ENCODE measurements around the gene LOXHD1.

The LOXHD1 gene

DNA sequence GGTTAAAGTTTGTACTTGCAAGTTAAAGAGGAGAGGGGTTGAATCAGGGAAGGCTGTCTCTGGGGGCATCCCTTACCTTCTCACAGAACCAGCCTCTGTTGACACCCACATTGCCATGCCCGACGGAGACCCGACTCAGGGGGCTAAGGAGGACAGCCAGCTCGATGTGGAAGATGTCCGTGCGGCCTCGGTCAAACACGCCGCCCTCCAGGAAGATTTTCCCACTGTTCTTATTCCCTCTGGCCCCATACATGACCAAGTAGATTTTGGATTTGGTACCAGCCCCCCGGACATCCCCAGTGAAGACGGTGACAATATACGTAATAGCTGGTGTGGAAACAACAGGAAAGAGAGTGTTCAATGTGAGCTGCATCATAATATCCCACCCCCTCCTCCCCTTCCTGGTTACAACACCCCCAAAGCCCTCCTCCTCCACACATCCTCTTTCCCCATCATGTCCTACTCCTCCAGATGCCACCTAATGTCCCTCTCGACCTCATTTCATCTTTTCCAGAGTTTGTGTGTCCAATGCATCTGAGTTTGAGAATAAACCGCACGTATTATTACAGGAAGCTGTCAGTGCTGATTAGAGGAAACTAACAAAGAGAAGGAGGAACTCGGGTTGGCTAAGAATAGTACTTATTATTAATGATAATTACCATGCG is 55.7 kb downstream of the LOXHD1 start:
- ATAC-seq (ENCODE audit: insufficient read depth, low read depth) (no peak), DNase-seq (no peak)
- H2AFZ ChIP-seq (ENCODE audit: low read depth, low read length), result no peak overlapping the region
- no peaks in the 10 kb centered on the region for H3K79me2 ChIP-seq (ENCODE audit: insufficient read depth, low read length)
- H3K9ac ChIP-seq (ENCODE audit: low read depth, low read length), result no peak overlapping the region
- H3K4me1 ChIP-seq (ENCODE audit: insufficient read depth, low read length), result peaks cover 9% of the 10 kb centered on the region
- no peaks in the 10 kb centered on the region for H3K36me3 ChIP-seq (ENCODE audit: insufficient read depth, low read length)
- no peaks in the 10 kb centered on the region for H3K9me3 ChIP-seq (ENCODE audit: insufficient read depth, low read length, severe bottlenecking)
- H3K27me3 ChIP-seq (ENCODE audit: insufficient read depth, low read length, poor library complexity), result no peaks in the 10 kb centered on the region
- no peak overlapping the region for H3K4me2 ChIP-seq (ENCODE audit: insufficient read depth, low read length)
- TF ChIP-seq, protein P1, sequence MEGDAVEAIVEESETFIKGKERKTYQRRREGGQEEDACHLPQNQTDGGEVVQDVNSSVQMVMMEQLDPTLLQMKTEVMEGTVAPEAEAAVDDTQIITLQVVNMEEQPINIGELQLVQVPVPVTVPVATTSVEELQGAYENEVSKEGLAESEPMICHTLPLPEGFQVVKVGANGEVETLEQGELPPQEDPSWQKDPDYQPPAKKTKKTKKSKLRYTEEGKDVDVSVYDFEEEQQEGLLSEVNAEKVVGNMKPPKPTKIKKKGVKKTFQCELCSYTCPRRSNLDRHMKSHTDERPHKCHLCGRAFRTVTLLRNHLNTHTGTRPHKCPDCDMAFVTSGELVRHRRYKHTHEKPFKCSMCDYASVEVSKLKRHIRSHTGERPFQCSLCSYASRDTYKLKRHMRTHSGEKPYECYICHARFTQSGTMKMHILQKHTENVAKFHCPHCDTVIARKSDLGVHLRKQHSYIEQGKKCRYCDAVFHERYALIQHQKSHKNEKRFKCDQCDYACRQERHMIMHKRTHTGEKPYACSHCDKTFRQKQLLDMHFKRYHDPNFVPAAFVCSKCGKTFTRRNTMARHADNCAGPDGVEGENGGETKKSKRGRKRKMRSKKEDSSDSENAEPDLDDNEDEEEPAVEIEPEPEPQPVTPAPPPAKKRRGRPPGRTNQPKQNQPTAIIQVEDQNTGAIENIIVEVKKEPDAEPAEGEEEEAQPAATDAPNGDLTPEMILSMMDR (IDR thresholded peaks at IDR 0.05; ENCODE audit: borderline replicate concordance, extremely low read depth, low read length, poor library complexity, severe bottlenecking), result no peak
- no peak overlapping the region for H3K4me3 ChIP-seq (ENCODE audit: low read depth in 1 of 2, low read length in 2 of 2)
- H3K27ac ChIP-seq (ENCODE audit: low read length), result no peak overlapping the region
- H4K20me1 ChIP-seq (ENCODE audit: insufficient read depth, low read length), result no peaks in the 10 kb centered on the region

DNA sequence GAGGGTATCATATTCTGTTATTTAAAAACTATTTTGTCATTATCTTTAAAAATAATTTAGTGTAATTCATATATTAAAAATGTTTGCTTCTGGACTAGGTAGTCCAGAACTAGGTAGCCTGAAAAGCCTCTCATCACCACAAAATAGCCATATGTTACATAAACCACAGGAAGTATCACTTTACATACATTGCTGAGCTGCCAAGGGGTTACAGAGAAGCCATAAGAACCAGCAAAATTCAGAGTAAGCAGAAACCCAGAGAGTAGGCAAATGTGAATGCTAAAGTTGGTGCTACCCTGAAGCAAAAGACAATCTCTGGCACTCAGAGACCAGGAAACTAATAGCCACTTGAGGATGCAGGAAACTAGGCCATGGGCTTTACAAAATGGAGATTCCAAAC is 60.9 kb downstream of the LOXHD1 start:
- Histone ChIP-seq H3K79me2 (ENCODE audit: insufficient read depth, low read length) (no peaks in the 10 kb centered on the region), H3K9me3 (ENCODE audit: insufficient read depth, low read length, severe bottlenecking) (no peaks in the 10 kb centered on the region), H3K4me2 (ENCODE audit: insufficient read depth, low read length) (no peak overlapping the region), H3K9ac (ENCODE audit: low read depth, low read length) (no peak overlapping the region), H3K4me1 (ENCODE audit: insufficient read depth, low read length) (peaks cover 12% of the 10 kb centered on the region), H2AFZ (ENCODE audit: low read depth, low read length) (no peak overlapping the region), H4K20me1 (ENCODE audit: insufficient read depth, low read length) (no peaks in the 10 kb centered on the region), H3K27me3 (ENCODE audit: insufficient read depth, low read length, poor library complexity) (no peaks in the 10 kb centered on the region), H3K4me3 (ENCODE audit: low read depth in 1 of 2, low read length in 2 of 2) (no peak overlapping the region), H3K36me3 (ENCODE audit: insufficient read depth, low read length) (no peaks in the 10 kb centered on the region), H3K27ac (ENCODE audit: low read length) (no peak overlapping the region)
- peak; percentile 74 for ATAC-seq (ENCODE audit: insufficient read depth, low read depth)
- TF ChIP-seq, protein P1 (IDR thresholded peaks at IDR 0.05; ENCODE audit: borderline replicate concordance, extremely low read depth, low read length, poor library complexity, severe bottlenecking), result no peak
- TF ChIP-seq EZH2 (IDR thresholded peaks at IDR 0.05; ENCODE audit: borderline replicate concordance, low read depth, low read length, severe bottlenecking), result no peak
- no peak for DNase-seq

DNA sequence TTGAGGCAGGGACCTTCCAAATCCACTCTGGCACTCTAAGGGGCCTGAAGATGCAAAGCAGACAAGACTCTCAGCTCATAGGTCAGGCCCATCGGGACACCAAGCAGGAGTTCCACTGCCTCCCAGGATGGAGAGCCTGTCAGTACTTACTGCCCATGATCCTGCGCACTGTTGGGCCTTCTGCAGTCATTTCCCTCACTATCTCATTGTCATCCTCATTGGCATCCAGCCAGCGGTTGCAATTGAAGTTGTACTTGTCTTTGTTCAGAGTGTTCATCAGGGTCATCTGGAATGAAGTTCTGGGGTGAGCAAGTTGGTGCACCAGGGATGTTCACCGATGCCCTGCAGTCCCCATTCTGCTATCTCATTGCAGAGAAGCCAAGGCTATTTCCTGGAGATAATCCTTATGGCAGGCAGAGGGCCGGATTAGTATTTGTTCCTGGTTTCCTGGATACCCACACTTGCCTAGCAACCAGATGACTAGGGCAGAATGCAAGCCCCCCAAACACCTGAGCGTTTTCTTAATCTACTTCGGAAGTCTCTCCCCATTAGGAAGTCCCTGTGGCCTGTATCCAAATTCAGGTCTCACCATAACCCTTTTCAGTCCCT is 65.1 kb downstream of the LOXHD1 start:
- H3K9ac ChIP-seq (ENCODE audit: low read depth, low read length), result no peak overlapping the region
- no peaks in the 10 kb centered on the region for H3K36me3 ChIP-seq (ENCODE audit: insufficient read depth, low read length)
- H3K27ac ChIP-seq (ENCODE audit: low read length), result no peak overlapping the region
- no peaks in the 10 kb centered on the region for H3K27me3 ChIP-seq (ENCODE audit: insufficient read depth, low read length, poor library complexity)
- H3K4me2 ChIP-seq (ENCODE audit: insufficient read depth, low read length), result no peak overlapping the region
- no peaks in the 10 kb centered on the region for H3K79me2 ChIP-seq (ENCODE audit: insufficient read depth, low read length)
- H4K20me1 ChIP-seq (ENCODE audit: insufficient read depth, low read length), result no peaks in the 10 kb centered on the region
- H3K4me1 ChIP-seq (ENCODE audit: insufficient read depth, low read length), result peaks cover 12% of the 10 kb centered on the region
- ATAC-seq (ENCODE audit: insufficient read depth, low read depth) (no peak), DNase-seq (no peak)
- H3K4me3 ChIP-seq (ENCODE audit: low read depth in 1 of 2, low read length in 2 of 2), result no peak overlapping the region
- no peak for TF ChIP-seq EZH2 (IDR thresholded peaks at IDR 0.05; ENCODE audit: borderline replicate concordance, low read depth, low read length, severe bottlenecking)
- TF ChIP-seq, protein P1 (IDR thresholded peaks at IDR 0.05; ENCODE audit: borderline replicate concordance, extremely low read depth, low read length, poor library complexity, severe bottlenecking), result no peak
- H3K9me3 ChIP-seq (ENCODE audit: insufficient read depth, low read length, severe bottlenecking), result no peaks in the 10 kb centered on the region
- H2AFZ ChIP-seq (ENCODE audit: low read depth, low read length), result no peak overlapping the region
